Dendritic cell treated with granulocyte-macrophage colony-stimulating factor and Interleukin-4, amounts not matched to agents 40 ng/mL and 50 ng/mL, for 4 days (primary cell): ENCODE data around the gene CD46.
A peak's percentile ranks its signal among the peaks of the same experiment; 100 is the strongest.

Experiments used
- H3K27ac Mint-ChIP-seq: one replicate; pipeline ENCODE4 v1.8.0; 2022; ENCODE audit warnings: mild to moderate bottlenecking, mixed read lengths
- H3K27me3 Mint-ChIP-seq: one replicate; pipeline ENCODE4 v1.8.0; 2022; ENCODE audit warnings: mild to moderate bottlenecking, mixed read lengths
- H3K36me3 Mint-ChIP-seq: one replicate; pipeline ENCODE4 v1.8.0; 2022; ENCODE audit warnings: low read depth, mixed read lengths
- H3K4me1 Mint-ChIP-seq: one replicate; pipeline ENCODE4 v1.8.0; 2022; ENCODE audit warnings: low read depth, mixed read lengths
- H3K4me3 Mint-ChIP-seq: one replicate; pipeline ENCODE4 v1.8.0; 2022; ENCODE audit warnings: mild to moderate bottlenecking, moderate library complexity, mixed read lengths
- H3K9me3 Mint-ChIP-seq: one replicate; pipeline ENCODE4 v1.8.0; 2022; ENCODE audit warnings: mixed read lengths
- intact Hi-C: fragments of 100-400 bp; cut with micrococcal nuclease; formaldehyde crosslinking; loops from one replicate; pipeline ENCODE4 v1.15.0; 2022

Gene CD46

GRCh38 chr1:207808911-207809555, 57.2 kb downstream of the CD46 start:
- Mint-ChIP-seq H3K4me1 (peaks cover 73% of the 10 kb centered on the region), H3K27ac (peak overlapping the region; percentile 83)

GRCh38 chr1:207810173-207810572, 58.3 kb downstream of the CD46 start:
- Mint-ChIP-seq H3K36me3 (peaks cover 99% of the 10 kb centered on the region), H3K9me3 (no peaks in the 10 kb centered on the region), H3K4me3 (no peak overlapping the region), H3K27me3 (no peaks in the 10 kb centered on the region), H3K27ac (no peak overlapping the region), H3K4me1 (peaks cover 83% of the 10 kb centered on the region)
- intact Hi-C loops, result no loop called here

More at GRCh38 chr1:207808911-207809555, 57.2 kb downstream of the CD46 start:
- H3K4me3 Mint-ChIP-seq, result no peak overlapping the region
- H3K27me3 Mint-ChIP-seq, result no peaks in the 10 kb centered on the region
- peaks cover 99% of the 10 kb centered on the region for H3K36me3 Mint-ChIP-seq
- no peaks in the 10 kb centered on the region for H3K9me3 Mint-ChIP-seq
- intact Hi-C loops, result no loop called here

GRCh38 chr1:207810606-207811295, 58.9 kb downstream of the CD46 start:
- intact Hi-C loops, result no loop called here
- no peak overlapping the region for H3K4me3 Mint-ChIP-seq
- H3K27me3 Mint-ChIP-seq, result no peaks in the 10 kb centered on the region
- peaks cover 99% of the 10 kb centered on the region for H3K36me3 Mint-ChIP-seq
- no peak overlapping the region for H3K27ac Mint-ChIP-seq
- no peaks in the 10 kb centered on the region for H3K9me3 Mint-ChIP-seq
- H3K4me1 Mint-ChIP-seq, result peaks cover 83% of the 10 kb centered on the region

GRCh38 chr1:207811319-207811718, 59.5 kb downstream of the CD46 start:
- no peaks in the 10 kb centered on the region for H3K27me3 Mint-ChIP-seq
- peak overlapping the region; percentile 61 for H3K27ac Mint-ChIP-seq
- no peaks in the 10 kb centered on the region for H3K9me3 Mint-ChIP-seq
- H3K4me1 Mint-ChIP-seq, result peaks cover 83% of the 10 kb centered on the region
- peaks cover 99% of the 10 kb centered on the region for H3K36me3 Mint-ChIP-seq
- no peak overlapping the region for H3K4me3 Mint-ChIP-seq
- intact Hi-C loops, result no loop called here

- Mint-ChIP-seq H3K4me1 (peaks cover 83% of the 10 kb centered on the region), H3K27me3 (no peaks in the 10 kb centered on the region), H3K4me3 (no peak overlapping the region), H3K9me3 (no peaks in the 10 kb centered on the region), H3K36me3 (peaks cover 99% of the 10 kb centered on the region), H3K27ac (peak overlapping the region; percentile 61)
- intact Hi-C loops, result no loop called here
Measured at GRCh38 chr1:207811920-207812720, 60.3 kb downstream of the CD46 start.

GRCh38 chr1:207812778-207813511, 61.1 kb downstream of the CD46 start:
- peak overlapping the region; percentile 61 for H3K27ac Mint-ChIP-seq
- no peak overlapping the region for H3K4me3 Mint-ChIP-seq
- intact Hi-C loops, result no loop called here
- no peaks in the 10 kb centered on the region for H3K9me3 Mint-ChIP-seq
- H3K27me3 Mint-ChIP-seq, result no peaks in the 10 kb centered on the region
- peaks cover 99% of the 10 kb centered on the region for H3K36me3 Mint-ChIP-seq
- H3K4me1 Mint-ChIP-seq, result peaks cover 83% of the 10 kb centered on the region

- Mint-ChIP-seq H3K4me1 (peaks cover 83% of the 10 kb centered on the region), H3K36me3 (peaks cover 99% of the 10 kb centered on the region), H3K4me3 (no peak overlapping the region), H3K27ac (peak overlapping the region; percentile 61), H3K27me3 (no peaks in the 10 kb centered on the region), H3K9me3 (no peaks in the 10 kb centered on the region)
- intact Hi-C loops, result no loop called here
Measured at GRCh38 chr1:207813512-207813881, 61.6 kb downstream of the CD46 start.

GRCh38 chr1:207813946-207814345, 62.1 kb downstream of the CD46 start:
- Mint-ChIP-seq H3K4me1 (peaks cover 83% of the 10 kb centered on the region), H3K27me3 (no peaks in the 10 kb centered on the region), H3K4me3 (no peak overlapping the region), H3K9me3 (no peaks in the 10 kb centered on the region), H3K36me3 (peaks cover 99% of the 10 kb centered on the region), H3K27ac (peak overlapping the region; percentile 61)
- intact Hi-C loops, result no loop called here

GRCh38 chr1:207814469-207814868, 62.6 kb downstream of the CD46 start:
- Mint-ChIP-seq H3K4me1 (peaks cover 83% of the 10 kb centered on the region), H3K36me3 (peaks cover 99% of the 10 kb centered on the region), H3K9me3 (no peaks in the 10 kb centered on the region), H3K4me3 (no peak overlapping the region), H3K27me3 (no peaks in the 10 kb centered on the region), H3K27ac (peak overlapping the region; percentile 13)
- intact Hi-C loops, result no loop called here

- no peaks in the 10 kb centered on the region for H3K9me3 Mint-ChIP-seq
- intact Hi-C loops, result no loop called here
- H3K27ac Mint-ChIP-seq, result peak overlapping the region; percentile 50
- peaks cover 91% of the 10 kb centered on the region for H3K4me1 Mint-ChIP-seq
- H3K4me3 Mint-ChIP-seq, result no peak overlapping the region
- peaks cover 99% of the 10 kb centered on the region for H3K36me3 Mint-ChIP-seq
- H3K27me3 Mint-ChIP-seq, result no peaks in the 10 kb centered on the region
Measured at GRCh38 chr1:207815466-207815865, 63.6 kb downstream of the CD46 start.

GRCh38 chr1:207815913-207816291, 64.0 kb downstream of the CD46 start:
- intact Hi-C loops, result no loop called here
- Mint-ChIP-seq H3K27me3 (no peaks in the 10 kb centered on the region), H3K4me3 (no peak overlapping the region), H3K36me3 (peaks cover 99% of the 10 kb centered on the region), H3K9me3 (no peaks in the 10 kb centered on the region), H3K27ac (peak overlapping the region; percentile 50), H3K4me1 (peaks cover 96% of the 10 kb centered on the region)

GRCh38 chr1:207817166-207817565, 65.3 kb downstream of the CD46 start:
- intact Hi-C loops, result no loop called here
- H3K4me3 Mint-ChIP-seq, result no peak overlapping the region
- no peaks in the 10 kb centered on the region for H3K9me3 Mint-ChIP-seq
- no peaks in the 10 kb centered on the region for H3K27me3 Mint-ChIP-seq
- H3K27ac Mint-ChIP-seq, result no peak overlapping the region
- H3K36me3 Mint-ChIP-seq, result peaks cover 99% of the 10 kb centered on the region
- peaks cover 98% of the 10 kb centered on the region for H3K4me1 Mint-ChIP-seq

- Mint-ChIP-seq H3K27me3 (no peaks in the 10 kb centered on the region), H3K9me3 (no peaks in the 10 kb centered on the region), H3K36me3 (peaks cover 99% of the 10 kb centered on the region), H3K4me3 (no peak overlapping the region), H3K4me1 (peaks cover 100% of the 10 kb centered on the region), H3K27ac (peak overlapping the region; percentile 22)
- intact Hi-C loops, result no loop called here
Measured at GRCh38 chr1:207817778-207818751, 66.2 kb downstream of the CD46 start.
